Measurements from ENCODE around the gene CALHM2.
"Not testable (repeated sequence)": the region's sequence is repeated elsewhere in the genome, so short reads cannot be mapped to it uniquely, and the experiment has no call there.

CALHM2 gene

DNA sequence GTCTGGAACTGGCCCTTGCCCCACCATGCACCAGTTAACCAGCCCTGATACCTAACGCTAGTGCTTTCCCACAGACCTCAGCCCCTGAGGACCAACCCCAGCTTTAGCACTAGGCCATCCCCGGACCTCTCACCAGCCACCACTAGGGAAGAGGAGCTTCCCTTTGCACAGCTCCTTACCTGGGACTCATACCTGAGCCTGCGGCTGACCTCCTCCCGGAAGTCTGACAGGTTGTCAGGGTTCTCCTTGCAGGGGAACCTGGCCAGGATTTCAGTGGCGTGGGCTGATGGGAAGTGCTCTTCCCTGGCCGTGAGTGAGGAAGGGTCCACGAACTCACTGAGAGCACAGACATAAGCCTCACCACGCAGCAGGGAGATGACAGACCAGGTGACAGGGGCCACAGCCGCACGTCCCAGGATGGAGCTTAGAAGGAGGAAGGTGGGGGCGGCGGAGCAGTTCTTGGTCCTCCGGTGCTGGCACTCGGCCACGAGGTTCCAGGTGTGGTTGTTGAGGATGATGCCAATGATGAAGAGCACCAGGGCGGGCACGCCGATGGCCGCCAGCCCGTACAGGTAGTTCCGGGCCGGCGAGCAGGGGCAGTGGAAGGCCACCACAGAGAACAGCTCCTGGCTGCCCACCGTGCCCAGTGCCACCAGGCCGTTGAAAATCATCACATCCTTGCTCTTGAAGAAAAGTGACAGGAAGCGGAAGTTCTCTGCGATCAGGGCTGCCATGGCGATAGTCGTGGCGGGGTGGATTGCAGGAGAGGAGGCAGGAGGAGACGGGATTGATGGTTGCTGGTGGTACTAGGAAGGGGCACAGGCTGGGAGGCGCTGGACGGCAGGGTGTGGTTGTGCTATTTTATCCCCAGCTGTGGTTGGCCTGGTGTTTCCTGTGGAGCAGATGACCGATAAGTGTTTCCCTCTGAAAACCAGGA is 2.7 kb downstream of the CALHM2 start:
- no peak for DNase-seq (ENCODE audit: low read depth in 2 of 2)

GRCh38 chr10:103448746-103449145 is 3.4 kb downstream of the CALHM2 start:
- DNase-seq (ENCODE audit: low read depth in 2 of 2): no peak

DNA sequence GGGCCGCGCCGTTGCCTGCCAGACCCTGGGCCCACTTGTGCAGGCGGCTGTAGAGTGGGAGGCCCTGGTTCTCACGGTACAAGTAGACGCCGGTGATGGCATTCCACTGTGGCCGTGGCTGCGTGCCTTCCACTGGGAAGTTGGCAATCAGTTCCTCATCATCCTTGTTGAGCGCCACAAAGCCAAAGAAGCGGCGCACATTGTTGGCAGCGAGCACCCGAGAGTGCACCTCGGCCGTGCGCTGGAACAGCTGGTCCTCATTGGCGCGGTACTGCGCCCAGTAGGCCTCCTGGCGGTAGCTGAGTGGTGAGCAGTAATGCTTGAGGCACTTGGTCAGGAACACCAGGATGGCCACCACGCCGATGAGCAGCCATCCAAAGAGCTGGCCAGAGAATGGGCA is 5.0 kb downstream of the CALHM2 start:
- DNase-seq (ENCODE audit: low read depth in 2 of 2): no peak

GRCh38 chr10:103445767-103446567 is 6.2 kb downstream of the CALHM2 start:
- no peak for DNase-seq (ENCODE audit: low read depth in 2 of 2)

GRCh38 chr10:103445366-103445765 is 6.8 kb downstream of the CALHM2 start:
- no peak for DNase-seq (ENCODE audit: low read depth in 2 of 2)

GRCh38 chr10:103444478-103444877 is 7.7 kb downstream of the CALHM2 start:
- DNase-seq (ENCODE audit: low read depth in 2 of 2): no peak

DNA sequence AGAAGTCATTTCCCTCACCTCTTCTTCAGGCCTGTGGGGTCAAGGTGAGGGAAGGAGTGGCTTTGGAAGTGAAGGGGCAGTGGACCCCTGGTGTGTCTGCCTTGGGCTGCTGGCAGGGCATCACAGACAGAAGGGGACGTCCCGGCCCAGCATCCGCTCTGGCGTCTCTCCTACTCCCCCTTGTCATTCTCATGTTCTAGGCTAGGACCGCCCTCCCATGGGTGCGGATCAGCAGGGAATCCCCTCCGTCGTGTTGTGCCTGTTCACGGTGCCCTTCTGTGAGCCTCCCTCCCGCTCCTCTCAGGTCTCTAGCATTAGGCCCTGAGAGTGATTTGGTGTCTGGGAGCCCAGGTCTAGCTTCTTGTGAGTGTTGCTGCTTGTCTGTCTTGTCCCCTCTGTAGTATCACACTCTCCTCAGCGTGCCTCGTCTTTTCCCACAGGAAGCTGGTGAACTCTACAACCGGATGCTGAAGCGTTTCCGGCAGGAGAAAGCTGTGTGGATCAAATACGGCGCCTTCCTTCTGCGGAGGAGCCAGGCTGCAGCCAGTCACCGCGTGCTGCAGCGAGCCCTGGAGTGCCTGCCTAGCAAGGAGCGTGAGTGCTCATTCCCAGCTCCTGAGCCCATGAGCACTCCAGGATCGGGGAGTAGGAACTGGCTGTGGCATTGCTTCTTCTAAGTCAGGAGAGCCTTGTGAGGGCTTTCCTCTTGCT is 8.5 kb downstream of the CALHM2 start:
- DNase-seq (ENCODE audit: low read depth in 2 of 2): no peak

GRCh38 chr10:103442031-103442461 is 10.1 kb downstream of the CALHM2 start:
- DNase-seq (ENCODE audit: low read depth in 2 of 2): no peak

GRCh38 chr10:103441611-103442010 is 10.6 kb downstream of the CALHM2 start:
- DNase-seq (ENCODE audit: low read depth in 2 of 2): no peak

DNA sequence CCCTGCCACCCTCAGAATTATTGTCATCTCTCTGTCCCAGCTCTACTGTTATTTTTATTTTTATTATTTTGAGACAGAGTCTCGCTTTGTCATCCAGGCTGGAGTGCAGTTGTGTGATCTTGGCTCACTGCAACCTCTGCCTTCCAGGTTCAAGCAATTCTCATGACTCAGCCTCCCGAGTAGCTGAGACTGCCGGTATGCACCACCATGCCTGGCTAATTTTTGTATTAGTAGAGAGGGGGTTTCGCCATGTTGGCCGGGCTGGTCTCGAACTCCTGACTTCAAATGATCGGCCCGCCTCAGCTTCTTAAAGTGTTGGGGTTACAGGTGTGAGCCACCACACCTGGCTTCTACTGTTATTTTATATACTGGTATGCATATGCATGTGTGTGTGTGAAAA is 11.0 kb downstream of the CALHM2 start:
- no peak for DNase-seq (ENCODE audit: low read depth in 2 of 2)

DNA sequence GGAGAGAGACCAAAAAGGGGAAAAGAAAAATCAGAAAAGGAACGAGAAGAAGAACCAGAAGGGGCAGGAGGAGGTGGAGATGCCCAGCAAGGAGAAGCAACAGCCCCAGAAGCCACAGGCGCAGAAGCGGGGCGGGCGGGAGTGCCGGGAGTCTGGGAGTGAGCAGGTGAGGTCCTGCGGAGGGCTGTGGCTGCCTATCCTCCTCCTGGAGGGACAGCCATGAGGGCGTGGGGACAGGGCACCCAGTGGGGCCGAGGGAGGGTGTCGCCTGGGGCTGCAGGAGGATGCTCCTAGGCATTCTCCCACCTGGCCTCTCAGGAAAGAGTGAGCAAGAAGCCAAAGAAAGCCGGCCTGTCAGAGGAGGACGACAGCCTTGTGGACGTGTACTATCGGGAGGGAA is 11.8 kb downstream of the CALHM2 start:
- no peak for DNase-seq (ENCODE audit: low read depth in 2 of 2)

GRCh38 chr10:103439776-103440175 is 12.4 kb downstream of the CALHM2 start:
- no peak for DNase-seq (ENCODE audit: low read depth in 2 of 2)

GRCh38 chr10:103433858-103434257 is 18.3 kb downstream of the CALHM2 start:
- no peak for DNase-seq (ENCODE audit: low read depth in 2 of 2)

- DNase-seq (ENCODE audit: low read depth in 2 of 2): no peak
These were observed 20.3 kb downstream of the CALHM2 start for GRCh38 chr10:103431902-103432301.

GRCh38 chr10:103429647-103430046 is 22.5 kb downstream of the CALHM2 start:
- no peak for DNase-seq (ENCODE audit: low read depth in 2 of 2)

DNA sequence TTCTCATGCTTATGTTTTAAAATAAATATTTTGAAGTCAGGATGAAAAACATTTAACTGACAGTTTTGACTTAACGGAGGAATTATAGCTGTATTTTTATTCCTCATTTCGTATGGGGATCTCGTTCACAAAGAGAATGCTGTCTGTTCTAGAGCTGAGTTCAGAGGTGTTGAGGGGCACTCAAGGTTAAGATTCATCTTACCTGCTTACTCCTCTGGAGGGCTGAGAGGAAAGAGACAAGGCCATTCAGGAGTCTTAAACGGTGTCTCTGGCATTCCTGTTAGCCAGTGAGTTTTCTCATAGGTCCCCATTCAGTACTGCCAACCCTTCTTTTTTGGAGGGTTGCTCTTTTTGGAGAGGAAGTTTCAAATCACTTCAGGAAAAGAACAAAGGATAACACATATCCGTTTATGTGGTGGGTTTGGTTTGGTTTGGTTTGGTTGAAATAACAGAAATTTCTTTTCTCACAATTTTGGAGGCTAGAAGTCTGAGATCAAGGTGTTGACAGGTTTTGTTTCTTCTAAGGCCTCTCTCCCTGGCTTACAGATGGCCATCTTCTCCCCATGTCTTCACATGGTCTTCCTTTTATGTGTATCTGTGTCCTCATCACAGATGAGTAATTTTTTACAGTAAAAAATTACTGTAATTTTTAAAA is 23.1 kb downstream of the CALHM2 start:
- DNase-seq (ENCODE audit: low read depth in 2 of 2): no peak

GRCh38 chr10:103427866-103428265 is 24.3 kb downstream of the CALHM2 start:
- DNase-seq (ENCODE audit: low read depth in 2 of 2): no peak

DNA sequence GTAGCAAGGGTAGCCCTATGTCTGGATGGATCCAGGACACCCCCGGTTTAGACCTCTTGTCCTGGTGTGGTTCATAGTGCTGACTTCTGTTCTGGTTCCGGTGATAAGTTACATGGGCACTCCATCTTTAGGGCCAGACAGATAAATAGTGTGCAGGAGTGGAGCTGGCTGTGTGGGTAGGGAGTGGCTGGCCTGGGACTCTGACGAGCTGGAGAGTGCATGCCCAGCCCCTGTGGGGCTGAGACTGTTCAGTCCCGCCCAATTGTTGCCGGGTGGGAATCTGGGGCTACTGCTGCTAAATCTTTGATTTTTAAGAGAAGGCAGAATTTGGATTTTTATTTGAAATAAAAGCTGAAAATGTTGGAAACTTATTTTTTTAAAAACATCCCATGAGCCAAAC is 28.4 kb downstream of the CALHM2 start:
- no peak for DNase-seq (ENCODE audit: low read depth in 2 of 2)

DNA sequence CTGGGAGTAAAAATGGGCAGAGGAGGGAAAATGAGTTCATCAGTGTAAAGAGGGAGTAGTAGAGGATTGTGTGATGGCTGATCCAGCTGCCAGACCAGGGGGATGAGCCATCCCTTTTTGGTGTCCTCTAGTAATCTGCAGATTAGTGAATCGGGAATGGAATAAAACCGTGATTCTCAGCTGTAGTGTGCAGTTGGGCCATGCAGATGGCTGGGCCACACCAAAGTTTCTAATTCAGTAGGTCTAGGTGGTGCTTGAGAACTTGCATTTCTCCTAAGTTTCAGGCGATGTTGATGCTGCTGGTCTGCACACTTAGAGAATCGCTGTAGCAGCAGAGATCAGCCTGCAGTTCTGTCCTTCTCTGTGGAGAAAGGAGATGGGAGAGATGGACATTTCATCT is 33.1 kb downstream of the CALHM2 start:
- DNase-seq (ENCODE audit: low read depth in 2 of 2): no peak

GRCh38 chr10:103417601-103418000 is 34.6 kb downstream of the CALHM2 start:
- no peak for DNase-seq (ENCODE audit: low read depth in 2 of 2)

DNA sequence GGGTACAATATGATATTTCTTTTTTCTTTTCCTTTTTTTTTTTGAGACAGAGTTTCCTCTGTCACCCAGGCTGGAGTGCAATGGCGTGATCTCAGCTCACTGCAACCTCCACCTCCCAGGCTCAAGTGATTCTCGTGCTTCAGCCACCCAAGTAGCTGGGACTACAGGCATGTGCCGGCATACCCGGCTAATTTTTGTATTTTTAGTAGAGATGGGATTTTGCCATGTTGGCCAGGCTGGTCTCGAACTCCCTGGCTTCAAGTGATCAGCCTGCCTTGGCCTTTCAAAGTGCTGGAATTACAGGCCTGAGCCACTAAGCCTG is 35.1 kb downstream of the CALHM2 start:
- DNase-seq (ENCODE audit: low read depth in 2 of 2): not testable (repeated sequence)

Measured in stimulated activated CD8-positive, alpha-beta memory T cell treated with anti-CD3 and anti-CD28 coated beads, Interleukin-2, amount 100 ng/mL, for 48 hours (primary cell).